Measurements from ENCODE around the gene CYP2C8. TPM values are rescaled to one million over a fixed set of nuclear protein-coding genes. Genes with fewer than 3 reads are reported as not detected.

Gene CYP2C8
- total RNA-seq, 1 donor from 2014 or later: 7.3 TPM

DNA sequence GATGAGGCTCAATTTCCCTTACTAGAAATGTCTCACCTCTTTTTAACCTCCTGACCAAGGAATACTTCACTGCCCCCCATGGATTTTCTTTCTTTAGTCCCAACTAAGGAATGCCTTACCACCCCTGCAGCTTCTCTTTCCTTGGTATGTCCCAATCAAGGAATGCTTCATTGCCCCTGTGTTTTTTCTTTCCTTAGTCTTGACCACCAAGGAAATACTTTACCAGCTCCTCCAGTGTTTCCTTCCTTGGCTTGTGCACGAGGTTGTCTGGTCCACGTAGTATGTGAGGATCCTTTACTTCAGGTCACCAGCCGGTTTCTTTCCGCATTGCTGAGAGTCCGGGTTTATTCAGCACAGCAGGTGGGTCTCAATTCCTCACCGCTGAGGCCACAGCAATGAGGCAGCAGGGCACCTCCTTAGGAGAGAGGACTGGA lies 71.5 kb downstream of the CYP2C8 start:
- TF ChIP-seq, protein P1, sequence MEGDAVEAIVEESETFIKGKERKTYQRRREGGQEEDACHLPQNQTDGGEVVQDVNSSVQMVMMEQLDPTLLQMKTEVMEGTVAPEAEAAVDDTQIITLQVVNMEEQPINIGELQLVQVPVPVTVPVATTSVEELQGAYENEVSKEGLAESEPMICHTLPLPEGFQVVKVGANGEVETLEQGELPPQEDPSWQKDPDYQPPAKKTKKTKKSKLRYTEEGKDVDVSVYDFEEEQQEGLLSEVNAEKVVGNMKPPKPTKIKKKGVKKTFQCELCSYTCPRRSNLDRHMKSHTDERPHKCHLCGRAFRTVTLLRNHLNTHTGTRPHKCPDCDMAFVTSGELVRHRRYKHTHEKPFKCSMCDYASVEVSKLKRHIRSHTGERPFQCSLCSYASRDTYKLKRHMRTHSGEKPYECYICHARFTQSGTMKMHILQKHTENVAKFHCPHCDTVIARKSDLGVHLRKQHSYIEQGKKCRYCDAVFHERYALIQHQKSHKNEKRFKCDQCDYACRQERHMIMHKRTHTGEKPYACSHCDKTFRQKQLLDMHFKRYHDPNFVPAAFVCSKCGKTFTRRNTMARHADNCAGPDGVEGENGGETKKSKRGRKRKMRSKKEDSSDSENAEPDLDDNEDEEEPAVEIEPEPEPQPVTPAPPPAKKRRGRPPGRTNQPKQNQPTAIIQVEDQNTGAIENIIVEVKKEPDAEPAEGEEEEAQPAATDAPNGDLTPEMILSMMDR (IDR thresholded peaks at IDR 0.05; ENCODE audit: unreplicated experiment): no peak
- H3K36me3 Mint-ChIP-seq (ENCODE audit: insufficient read depth): no peaks in the 10 kb centered on the region
- H3K9me3 Mint-ChIP-seq (ENCODE audit: low read depth): no peaks in the 10 kb centered on the region
- H3K4me1 Mint-ChIP-seq (ENCODE audit: low read depth): no peaks in the 10 kb centered on the region
- peaks cover 5% of the 10 kb centered on the region for H3K27me3 Mint-ChIP-seq
- H3K27ac Mint-ChIP-seq: no peak overlapping the region
- H3K4me3 Mint-ChIP-seq (ENCODE audit: low read depth): no peak overlapping the region
- DNase-seq (ENCODE audit: low spot score, unreplicated experiment): no peak

DNA sequence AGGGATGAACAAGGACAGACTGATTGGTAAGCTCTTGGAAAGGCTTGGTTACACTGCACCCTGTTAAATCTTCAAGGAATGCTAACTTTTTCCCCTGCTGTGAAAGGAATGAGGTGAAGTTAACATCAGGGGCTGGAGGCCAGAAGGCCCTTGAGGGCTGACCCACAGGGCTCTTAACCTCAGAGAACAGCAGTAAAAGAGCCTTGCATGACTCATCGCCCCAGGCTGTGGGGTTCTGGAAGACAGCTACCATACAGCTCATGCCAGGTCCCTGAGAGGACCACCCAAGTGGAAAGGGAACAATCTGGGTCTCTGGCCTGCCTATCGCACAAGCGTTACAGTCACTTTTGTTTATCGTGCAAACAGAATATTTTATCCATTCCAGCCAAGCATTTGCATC lies 76.5 kb downstream of the CYP2C8 start:
- no peaks in the 10 kb centered on the region for H3K4me1 Mint-ChIP-seq (ENCODE audit: low read depth)
- H3K4me3 Mint-ChIP-seq (ENCODE audit: low read depth): no peak overlapping the region
- H3K9me3 Mint-ChIP-seq (ENCODE audit: low read depth): peaks cover 25% of the 10 kb centered on the region
- no peak for DNase-seq (ENCODE audit: low spot score, unreplicated experiment)
- H3K27me3 Mint-ChIP-seq: peaks cover under 1% of the 10 kb centered on the region
- no peak overlapping the region for H3K27ac Mint-ChIP-seq
- TF ChIP-seq, protein P1 (IDR thresholded peaks at IDR 0.05; ENCODE audit: unreplicated experiment): no peak
- H3K36me3 Mint-ChIP-seq (ENCODE audit: insufficient read depth): no peaks in the 10 kb centered on the region

GRCh38 chr10:94991243-94991888 lies 77.9 kb downstream of the CYP2C8 start:
- DNase-seq (ENCODE audit: low spot score, unreplicated experiment): no peak
- Mint-ChIP-seq H3K4me1 (ENCODE audit: low read depth) (no peaks in the 10 kb centered on the region), H3K27me3 (no peaks in the 10 kb centered on the region), H3K36me3 (ENCODE audit: insufficient read depth) (no peaks in the 10 kb centered on the region), H3K27ac (no peak overlapping the region), H3K9me3 (ENCODE audit: low read depth) (peaks cover 25% of the 10 kb centered on the region), H3K4me3 (ENCODE audit: low read depth) (no peak overlapping the region)
- TF ChIP-seq, protein P1 (IDR thresholded peaks at IDR 0.05; ENCODE audit: unreplicated experiment): no peak

DNA sequence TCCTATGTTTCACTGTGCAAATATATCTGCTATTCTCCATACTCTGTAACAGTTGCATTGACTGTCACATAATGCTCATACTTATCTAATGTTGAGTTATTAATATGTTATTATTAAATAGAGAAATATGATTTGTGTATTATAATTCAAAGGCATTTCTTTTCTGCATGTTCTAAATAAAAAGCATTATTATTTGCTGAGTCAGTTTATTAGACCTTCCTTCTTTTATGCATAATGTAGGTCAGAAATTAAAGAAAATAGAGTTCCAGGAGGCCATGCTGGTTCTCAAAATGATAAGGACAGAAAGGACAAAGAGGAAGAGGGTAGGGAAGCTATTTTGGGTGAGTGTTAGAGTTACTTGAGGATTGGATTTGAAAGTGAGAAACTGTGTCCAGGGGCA lies 80.1 kb downstream of the CYP2C8 start:
- TF ChIP-seq, protein P1 (IDR thresholded peaks at IDR 0.05; ENCODE audit: unreplicated experiment): no peak
- peaks cover 25% of the 10 kb centered on the region for H3K9me3 Mint-ChIP-seq (ENCODE audit: low read depth)
- no peak for DNase-seq (ENCODE audit: low spot score, unreplicated experiment)
- H3K4me1 Mint-ChIP-seq (ENCODE audit: low read depth): no peaks in the 10 kb centered on the region
- H3K27ac Mint-ChIP-seq: no peak overlapping the region
- no peaks in the 10 kb centered on the region for H3K36me3 Mint-ChIP-seq (ENCODE audit: insufficient read depth)
- H3K4me3 Mint-ChIP-seq (ENCODE audit: low read depth): no peak overlapping the region
- no peaks in the 10 kb centered on the region for H3K27me3 Mint-ChIP-seq

Other genes starting within 250 kb of the CYP2C8 start
- 0.34 and 0.42 TPM in 2 replicates for gene CYP2C9, start 130.8 kb downstream of the CYP2C8 start, total RNA-seq
- not detected in 2 replicates for gene ACSM6, start 124.7 kb upstream of the CYP2C8 start, total RNA-seq
- gene PDLIM1, start 221.5 kb upstream of the CYP2C8 start, total RNA-seq: 113 and 118 TPM in 2 replicates